Measurements from ENCODE around the gene RPIA. TPM values are rescaled to one million over a fixed set of nuclear protein-coding genes. Genes with fewer than 3 reads are reported as not detected.
"Not testable (repeated sequence)": the region's sequence is repeated elsewhere in the genome, so short reads cannot be mapped to it uniquely, and the experiment has no call there.

RPIA gene
- total RNA-seq: 1 to 10 TPM; 4.1 to 4.7 TPM

- DNase-seq (ENCODE audit: low spot score): peak; percentile 97
- Histone ChIP-seq H3K4me1 (ENCODE audit: control insufficient read depth in 1 of 2, low read depth in 2 of 2) (peaks cover 4 to 23% of the 10 kb centered on the region in 2 donors), H3K4me3 (peak within 1 kb of the TSS; percentile 92), H3K27ac (peak within 1 kb of the TSS; percentile 49 to 65), H3K9me3 (no peaks in the 10 kb centered on the region), H3K27me3 (replicated peaks; ENCODE audit: insufficient read depth) (no peaks in the 10 kb centered on the region), H3K36me3 (no peaks in the 10 kb centered on the region)
- ATAC-seq (ENCODE audit: insufficient number of reproducible peaks, low FRiP score, low read depth): peak; percentile 96
- peak; percentile 38 for TF ChIP-seq CTCF (IDR thresholded peaks at IDR 0.05)
These were observed at the start of gene RPIA for GRCh38 chr2:88691339-88692183. TSS of gene RPIA (plus strand) at chr2:88691673. CDS start at chr2:88691699, 26 bp downstream.

- no peaks in the 10 kb centered on the region for H3K27me3 ChIP-seq (replicated peaks; ENCODE audit: insufficient read depth)
- DNase-seq (ENCODE audit: low spot score) (no peak), ATAC-seq (ENCODE audit: insufficient number of reproducible peaks, low FRiP score, low read depth) (no peak)
- no peak overlapping the region for H3K27ac ChIP-seq
- no peaks in the 10 kb centered on the region for H3K9me3 ChIP-seq
- H3K4me1 ChIP-seq (ENCODE audit: control insufficient read depth in 1 of 2, low read depth in 2 of 2): no peaks in the 10 kb centered on the region
- H3K36me3 ChIP-seq: no peaks in the 10 kb centered on the region
- H3K4me3 ChIP-seq: no peak overlapping the region
- TF ChIP-seq CTCF (IDR thresholded peaks at IDR 0.05): no peak
These were observed 49.2 kb upstream of the RPIA start for GRCh38 chr2:88642278-88642677.

- not testable (repeated sequence) for ATAC-seq (ENCODE audit: insufficient number of reproducible peaks, low FRiP score, low read depth)
These were observed 46.1 kb upstream of the RPIA start for GRCh38 chr2:88645291-88645882.

GRCh38 chr2:88651646-88652045, 39.8 kb upstream of the RPIA start:
- no peak overlapping the region for H3K4me3 ChIP-seq
- H3K9me3 ChIP-seq: no peaks in the 10 kb centered on the region
- no peak for TF ChIP-seq CTCF (IDR thresholded peaks at IDR 0.05)
- H3K27ac ChIP-seq: no peak overlapping the region
- no peaks in the 10 kb centered on the region for H3K36me3 ChIP-seq
- H3K27me3 ChIP-seq (replicated peaks; ENCODE audit: insufficient read depth): no peaks in the 10 kb centered on the region
- H3K4me1 ChIP-seq (ENCODE audit: control insufficient read depth in 1 of 2, low read depth in 2 of 2): peaks cover 0 to 5% of the 10 kb centered on the region in 2 donors
- ATAC-seq (ENCODE audit: insufficient number of reproducible peaks, low FRiP score, low read depth): no peak
- no peak for DNase-seq (ENCODE audit: low spot score)

More at GRCh38 chr2:88645291-88645882, 46.1 kb upstream of the RPIA start:
- H3K9me3 ChIP-seq; DNase-seq (ENCODE audit: low spot score); H3K27me3 ChIP-seq (replicated peaks; ENCODE audit: insufficient read depth); H3K4me1 ChIP-seq (ENCODE audit: control insufficient read depth in 1 of 2, low read depth in 2 of 2); H3K36me3 ChIP-seq; H3K27ac ChIP-seq; H3K4me3 ChIP-seq: not testable (repeated sequence)

GRCh38 chr2:88654714-88655113, 36.8 kb upstream of the RPIA start:
- no peak for DNase-seq (ENCODE audit: low spot score)
- H3K27me3 ChIP-seq (replicated peaks; ENCODE audit: insufficient read depth): no peaks in the 10 kb centered on the region
- H3K27ac ChIP-seq: no peak overlapping the region
- H3K9me3 ChIP-seq: no peaks in the 10 kb centered on the region
- no peaks in the 10 kb centered on the region for H3K36me3 ChIP-seq
- TF ChIP-seq CTCF (IDR thresholded peaks at IDR 0.05): no peak
- peaks cover 14 to 24% of the 10 kb centered on the region in 2 donors for H3K4me1 ChIP-seq (ENCODE audit: control insufficient read depth in 1 of 2, low read depth in 2 of 2)
- no peak for ATAC-seq (ENCODE audit: insufficient number of reproducible peaks, low FRiP score, low read depth)
- H3K4me3 ChIP-seq: no peak overlapping the region
